Left lobe of liver (tissue), 2 donors: ENCODE measurements around the gene TEAD2. TPM values are rescaled to one million over a fixed set of nuclear protein-coding genes. Genes with fewer than 3 reads are reported as not detected.
A peak's percentile ranks its signal among the peaks of the same experiment; 100 is the strongest.

Source experiments
- ATAC-seq: fragments of 200-7000 bp; cut with Tn5 transposase; one replicate; pipeline ENCODE4 v1.9.1; 2020; ENCODE audit warnings: mild to moderate bottlenecking, moderate library complexity
- DNase-seq: peaks from one replicate; pipeline ENCODE4 v3.0.0-alpha.2; 2020; ENCODE audit warnings: low spot score
- total RNA-seq: library from RNA; stranded (reverse); gene quantifications from one replicate; pipeline ENCODE4 v1.2.1, GENCODE V29; 2021
- donor health status: DM: no; HTN: no; CAD: no; lungs with moderate emphysema.
- donor health status: DM: no; HTN: yes; CAD: no.

Gene TEAD2
- total RNA-seq, 1 donor from 2014 or later: 5.1 TPM

GRCh38 chr19:49348305-49349189 lies 13.7 kb downstream of the TEAD2 start:
- ATAC-seq: no peak
- no peak for DNase-seq

GRCh38 chr19:49347835-49348234 lies 14.4 kb downstream of the TEAD2 start:
- ATAC-seq (peak; percentile 67), DNase-seq (no peak)

GRCh38 chr19:49347191-49347590 lies 15.0 kb downstream of the TEAD2 start:
- DNase-seq (no peak), ATAC-seq (no peak)

- DNase-seq (no peak), ATAC-seq (no peak)
Measured at GRCh38 chr19:49344505-49345423, 17.5 kb downstream of the TEAD2 start.

- DNase-seq (no peak), ATAC-seq (no peak)
Measured at GRCh38 chr19:49343123-49343522, 19.1 kb downstream of the TEAD2 start.

- DNase-seq (no peak), ATAC-seq (no peak)
Measured at GRCh38 chr19:49342291-49342721, 19.9 kb downstream of the TEAD2 start.

- DNase-seq (no peak), ATAC-seq (no peak)
Measured at GRCh38 chr19:49340865-49341718, 21.1 kb downstream of the TEAD2 start.

- DNase-seq (peak; percentile 85), ATAC-seq (peak; percentile 69)
Measured at GRCh38 chr19:49340069-49340864, 21.9 kb downstream of the TEAD2 start.

GRCh38 chr19:49339301-49340068 lies 22.7 kb downstream of the TEAD2 start:
- peak; percentile 86 for ATAC-seq
- DNase-seq: peak; percentile 91

GRCh38 chr19:49338691-49339300 lies 23.4 kb downstream of the TEAD2 start:
- peak; percentile 74 for ATAC-seq

GRCh38 chr19:49338023-49338677 lies 24.1 kb downstream of the TEAD2 start:
- ATAC-seq: no peak
- peak; percentile 49 for DNase-seq

More at GRCh38 chr19:49338691-49339300, 23.4 kb downstream of the TEAD2 start:
- peak; percentile 89 for DNase-seq

GRCh38 chr19:49337267-49338022 lies 24.8 kb downstream of the TEAD2 start:
- no peak for ATAC-seq
- DNase-seq: peak; percentile 15

- ATAC-seq: no peak
Measured at GRCh38 chr19:49336482-49337266, 25.5 kb downstream of the TEAD2 start.

GRCh38 chr19:49335784-49336481 lies 26.3 kb downstream of the TEAD2 start:
- no peak for ATAC-seq
- peak; percentile 42 for DNase-seq

More at GRCh38 chr19:49336482-49337266, 25.5 kb downstream of the TEAD2 start:
- peak; percentile 44 for DNase-seq

- ATAC-seq (no peak), DNase-seq (peak; percentile 45)
Measured at GRCh38 chr19:49335071-49335783, 27.0 kb downstream of the TEAD2 start, which contains the start of gene CD37. Gene CD37, plus strand, starts transcription at chr19:49335406. Its CDS starts 135 bp downstream, at chr19:49335541.
